ENCODE measurements around the gene COL27A1.

The COL27A1 gene

GRCh38 chr9:114248299-114248707 lies 93.0 kb downstream of the COL27A1 start:
- no peak overlapping the region for H2BK120ac ChIP-seq (ENCODE audit: low read depth, low read length)
- H3K56ac ChIP-seq (ENCODE audit: low read length) = no peak overlapping the region
- WGBS (ENCODE audit: extremely low coverage, insufficient coverage, low lambda C conversion rate) = no CpG with 5 or more reads among the region's 11 CpGs
- no peak overlapping the region for H2BK5ac ChIP-seq (ENCODE audit: low read length)
- H3K79me1 ChIP-seq (ENCODE audit: low read length) = no peaks in the 10 kb centered on the region
- H3K4me1 ChIP-seq (ENCODE audit: control insufficient read depth, low read depth, low read length) = no peaks in the 10 kb centered on the region
- H2BK15ac ChIP-seq (replicated peaks; ENCODE audit: low read depth) = no peak overlapping the region
- H3K9ac ChIP-seq (ENCODE audit: low read length) = no peak overlapping the region
- no peak overlapping the region for H4K8ac ChIP-seq (ENCODE audit: low read depth, low read length)
- H3K4ac ChIP-seq (ENCODE audit: low read depth, low read length) = no peak overlapping the region
- H2AK5ac ChIP-seq (ENCODE audit: low read length) = no peak overlapping the region
- H4K5ac ChIP-seq (ENCODE audit: low read length) = no peak overlapping the region
- no peaks in the 10 kb centered on the region for H3K27me3 ChIP-seq (ENCODE audit: insufficient read depth, low read length, poor library complexity)
- H3K27ac ChIP-seq (ENCODE audit: low read depth, low read length) = no peak overlapping the region
- no peak overlapping the region for H3K4me2 ChIP-seq (ENCODE audit: low read length)
- H3K23ac ChIP-seq (ENCODE audit: low read length) = no peak overlapping the region
- no peak overlapping the region for H3K18ac ChIP-seq (ENCODE audit: low read length)
- no peaks in the 10 kb centered on the region for H3K36me3 ChIP-seq (ENCODE audit: control insufficient read depth, insufficient read depth, low read length)
- H3K4me3 ChIP-seq (ENCODE audit: low read length) = no peak overlapping the region
- no peaks in the 10 kb centered on the region for H3K79me2 ChIP-seq (ENCODE audit: control insufficient read depth, insufficient read depth, low read length)
- no peak for DNase-seq

GRCh38 chr9:114249424-114250234 lies 94.3 kb downstream of the COL27A1 start:
- Histone ChIP-seq H3K36me3 (ENCODE audit: control insufficient read depth, insufficient read depth, low read length) (no peaks in the 10 kb centered on the region), H3K56ac (ENCODE audit: low read length) (no peak overlapping the region), H4K5ac (ENCODE audit: low read length) (no peak overlapping the region), H3K4me2 (ENCODE audit: low read length) (no peak overlapping the region), H3K18ac (ENCODE audit: low read length) (no peak overlapping the region), H2BK5ac (ENCODE audit: low read length) (no peak overlapping the region), H3K4me1 (ENCODE audit: control insufficient read depth, low read depth, low read length) (no peaks in the 10 kb centered on the region), H3K79me1 (ENCODE audit: low read length) (no peaks in the 10 kb centered on the region), H3K9ac (ENCODE audit: low read length) (no peak overlapping the region), H3K4me3 (ENCODE audit: low read length) (no peak overlapping the region), H3K79me2 (ENCODE audit: control insufficient read depth, insufficient read depth, low read length) (no peaks in the 10 kb centered on the region), H2BK15ac (replicated peaks; ENCODE audit: low read depth) (no peak overlapping the region), H3K27me3 (ENCODE audit: insufficient read depth, low read length, poor library complexity) (no peaks in the 10 kb centered on the region), H3K23ac (ENCODE audit: low read length) (no peak overlapping the region), H2AK5ac (ENCODE audit: low read length) (no peak overlapping the region), H2BK120ac (ENCODE audit: low read depth, low read length) (no peak overlapping the region), H3K27ac (ENCODE audit: low read depth, low read length) (no peak overlapping the region), H4K8ac (ENCODE audit: low read depth, low read length) (no peak overlapping the region), H3K4ac (ENCODE audit: low read depth, low read length) (no peak overlapping the region)
- no CpG with 5 or more reads among the region's 21 CpGs for whole genome bisulfite sequencing (ENCODE audit: extremely low coverage, insufficient coverage, low lambda C conversion rate)
- no peak for DNase-seq

- H3K4ac ChIP-seq (ENCODE audit: low read depth, low read length) = no peak overlapping the region
- no peak overlapping the region for H2BK120ac ChIP-seq (ENCODE audit: low read depth, low read length)
- DNase-seq = no peak
- H3K79me1 ChIP-seq (ENCODE audit: low read length) = no peaks in the 10 kb centered on the region
- no peak overlapping the region for H3K23ac ChIP-seq (ENCODE audit: low read length)
- H3K56ac ChIP-seq (ENCODE audit: low read length) = no peak overlapping the region
- H2BK15ac ChIP-seq (replicated peaks; ENCODE audit: low read depth) = no peak overlapping the region
- H3K4me2 ChIP-seq (ENCODE audit: low read length) = no peak overlapping the region
- no peaks in the 10 kb centered on the region for H3K4me1 ChIP-seq (ENCODE audit: control insufficient read depth, low read depth, low read length)
- no peak overlapping the region for H2AK5ac ChIP-seq (ENCODE audit: low read length)
- H3K4me3 ChIP-seq (ENCODE audit: low read length) = no peak overlapping the region
- H3K18ac ChIP-seq (ENCODE audit: low read length) = no peak overlapping the region
- WGBS (ENCODE audit: extremely low coverage, insufficient coverage, low lambda C conversion rate) = no CpG with 5 or more reads among the region's 13 CpGs
- H3K9ac ChIP-seq (ENCODE audit: low read length) = no peak overlapping the region
- no peak overlapping the region for H2BK5ac ChIP-seq (ENCODE audit: low read length)
- H4K8ac ChIP-seq (ENCODE audit: low read depth, low read length) = no peak overlapping the region
- H3K79me2 ChIP-seq (ENCODE audit: control insufficient read depth, insufficient read depth, low read length) = no peaks in the 10 kb centered on the region
- H3K36me3 ChIP-seq (ENCODE audit: control insufficient read depth, insufficient read depth, low read length) = no peaks in the 10 kb centered on the region
- H3K27ac ChIP-seq (ENCODE audit: low read depth, low read length) = no peak overlapping the region
- no peak overlapping the region for H4K5ac ChIP-seq (ENCODE audit: low read length)
- H3K27me3 ChIP-seq (ENCODE audit: insufficient read depth, low read length, poor library complexity) = no peaks in the 10 kb centered on the region
Measured at GRCh38 chr9:114250235-114250568, 94.9 kb downstream of the COL27A1 start.

GRCh38 chr9:114250648-114251047 lies 95.3 kb downstream of the COL27A1 start:
- no peak for DNase-seq
- Histone ChIP-seq H3K18ac (ENCODE audit: low read length) (no peak overlapping the region), H3K4me1 (ENCODE audit: control insufficient read depth, low read depth, low read length) (no peaks in the 10 kb centered on the region), H4K5ac (ENCODE audit: low read length) (no peak overlapping the region), H3K4me3 (ENCODE audit: low read length) (no peak overlapping the region), H3K79me1 (ENCODE audit: low read length) (no peaks in the 10 kb centered on the region), H2BK5ac (ENCODE audit: low read length) (no peak overlapping the region), H3K4ac (ENCODE audit: low read depth, low read length) (no peak overlapping the region), H3K4me2 (ENCODE audit: low read length) (no peak overlapping the region), H3K23ac (ENCODE audit: low read length) (no peak overlapping the region), H3K9ac (ENCODE audit: low read length) (no peak overlapping the region), H2BK120ac (ENCODE audit: low read depth, low read length) (no peak overlapping the region), H3K27me3 (ENCODE audit: insufficient read depth, low read length, poor library complexity) (no peaks in the 10 kb centered on the region), H3K36me3 (ENCODE audit: control insufficient read depth, insufficient read depth, low read length) (no peaks in the 10 kb centered on the region), H2AK5ac (ENCODE audit: low read length) (no peak overlapping the region), H3K27ac (ENCODE audit: low read depth, low read length) (no peak overlapping the region), H2BK15ac (replicated peaks; ENCODE audit: low read depth) (no peak overlapping the region), H3K79me2 (ENCODE audit: control insufficient read depth, insufficient read depth, low read length) (no peaks in the 10 kb centered on the region), H3K56ac (ENCODE audit: low read length) (no peak overlapping the region), H4K8ac (ENCODE audit: low read depth, low read length) (no peak overlapping the region)
- whole genome bisulfite sequencing (ENCODE audit: extremely low coverage, insufficient coverage, low lambda C conversion rate) = 100% methylated on average over 1 of the region's 3 CpGs

GRCh38 chr9:114252394-114252793 lies 97.1 kb downstream of the COL27A1 start:
- no peak overlapping the region for H3K9ac ChIP-seq (ENCODE audit: low read length)
- H3K79me1 ChIP-seq (ENCODE audit: low read length) = no peaks in the 10 kb centered on the region
- DNase-seq = no peak
- no peak overlapping the region for H3K27ac ChIP-seq (ENCODE audit: low read depth, low read length)
- no peak overlapping the region for H2AK5ac ChIP-seq (ENCODE audit: low read length)
- H3K4ac ChIP-seq (ENCODE audit: low read depth, low read length) = no peak overlapping the region
- no peak overlapping the region for H4K5ac ChIP-seq (ENCODE audit: low read length)
- H3K4me1 ChIP-seq (ENCODE audit: control insufficient read depth, low read depth, low read length) = no peaks in the 10 kb centered on the region
- no peak overlapping the region for H2BK5ac ChIP-seq (ENCODE audit: low read length)
- WGBS (ENCODE audit: extremely low coverage, insufficient coverage, low lambda C conversion rate) = no CpG with 5 or more reads among the region's 6 CpGs
- H3K36me3 ChIP-seq (ENCODE audit: control insufficient read depth, insufficient read depth, low read length) = peaks cover 2% of the 10 kb centered on the region
- H3K4me2 ChIP-seq (ENCODE audit: low read length) = no peak overlapping the region
- no peak overlapping the region for H3K56ac ChIP-seq (ENCODE audit: low read length)
- no peaks in the 10 kb centered on the region for H3K79me2 ChIP-seq (ENCODE audit: control insufficient read depth, insufficient read depth, low read length)
- no peak overlapping the region for H3K4me3 ChIP-seq (ENCODE audit: low read length)
- no peak overlapping the region for H2BK15ac ChIP-seq (replicated peaks; ENCODE audit: low read depth)
- no peak overlapping the region for H4K8ac ChIP-seq (ENCODE audit: low read depth, low read length)
- no peak overlapping the region for H2BK120ac ChIP-seq (ENCODE audit: low read depth, low read length)
- no peak overlapping the region for H3K23ac ChIP-seq (ENCODE audit: low read length)
- no peaks in the 10 kb centered on the region for H3K27me3 ChIP-seq (ENCODE audit: insufficient read depth, low read length, poor library complexity)
- no peak overlapping the region for H3K18ac ChIP-seq (ENCODE audit: low read length)

- H3K79me2 ChIP-seq (ENCODE audit: control insufficient read depth, insufficient read depth, low read length) = no peaks in the 10 kb centered on the region
- no peak overlapping the region for H4K8ac ChIP-seq (ENCODE audit: low read depth, low read length)
- H2AK5ac ChIP-seq (ENCODE audit: low read length) = no peak overlapping the region
- no peak overlapping the region for H3K4me3 ChIP-seq (ENCODE audit: low read length)
- no peak for DNase-seq
- no peak overlapping the region for H3K9ac ChIP-seq (ENCODE audit: low read length)
- H3K27me3 ChIP-seq (ENCODE audit: insufficient read depth, low read length, poor library complexity) = no peaks in the 10 kb centered on the region
- H3K36me3 ChIP-seq (ENCODE audit: control insufficient read depth, insufficient read depth, low read length) = peaks cover 2% of the 10 kb centered on the region
- WGBS (ENCODE audit: extremely low coverage, insufficient coverage, low lambda C conversion rate) = no CpG with 5 or more reads among the region's 10 CpGs
- H3K56ac ChIP-seq (ENCODE audit: low read length) = no peak overlapping the region
- no peak overlapping the region for H4K5ac ChIP-seq (ENCODE audit: low read length)
- no peak overlapping the region for H3K18ac ChIP-seq (ENCODE audit: low read length)
- H2BK5ac ChIP-seq (ENCODE audit: low read length) = no peak overlapping the region
- H2BK15ac ChIP-seq (replicated peaks; ENCODE audit: low read depth) = no peak overlapping the region
- no peak overlapping the region for H3K4me2 ChIP-seq (ENCODE audit: low read length)
- H3K4me1 ChIP-seq (ENCODE audit: control insufficient read depth, low read depth, low read length) = no peaks in the 10 kb centered on the region
- no peak overlapping the region for H3K23ac ChIP-seq (ENCODE audit: low read length)
- H3K4ac ChIP-seq (ENCODE audit: low read depth, low read length) = no peak overlapping the region
- no peak overlapping the region for H3K27ac ChIP-seq (ENCODE audit: low read depth, low read length)
- H2BK120ac ChIP-seq (ENCODE audit: low read depth, low read length) = no peak overlapping the region
- H3K79me1 ChIP-seq (ENCODE audit: low read length) = no peaks in the 10 kb centered on the region
Measured at GRCh38 chr9:114256827-114257328, 101.5 kb downstream of the COL27A1 start.
